A673 (cell line): ENCODE data around the gene ARF4. TPM values are rescaled to one million over a fixed set of nuclear protein-coding genes. Genes with fewer than 3 reads are reported as not detected.

ENCODE experiments used
- BruUV-seq: library from RNA; stranded (reverse); fragments of 400-500 nt; replicated peaks from 2 replicates; lab custom pipeline; 2021; lab: Mats Ljungman, UMichigan
- CTCF ChIA-PET: fragments of 300-600 bp; sonication (Branson Sonifier 250); formaldehyde crosslinking; loops from one replicate; lab custom pipeline; 2022; ENCODE audit warnings: antibody characterized with exemption; lab: Charles Lee
- POLR2A ChIA-PET: fragments of 300-600 bp; sonication (Branson Sonifier 250); formaldehyde crosslinking; loops from one replicate; lab custom pipeline; 2022; ENCODE audit warnings: antibody characterized with exemption; ENCODE audit not compliant: low non-redundant PET; lab: Charles Lee
- DNase-seq: peaks from one replicate; pipeline ENCODE4 v3.0.0-alpha.2; 2015; ENCODE audit warnings: low spot score
- H3K27ac ChIP-seq: fragments of 200-600 bp; sonication (generic); 2 replicates; pipeline ENCODE4 v1.5.1; 2016; ENCODE audit warnings: mixed run types, low read depth, mild to moderate bottlenecking, mixed read lengths, antibody characterized with exemption, low read length; ENCODE audit not compliant: poor library complexity, severe bottlenecking
- H3K27me3 ChIP-seq: fragments of 200-600 bp; sonication (generic); replicated peaks from 2 replicates; pipeline ENCODE4 v1.6.1; 2017; ENCODE audit warnings: mixed run types, low read depth, mild to moderate bottlenecking, mixed read lengths, antibody characterized with exemption, low read length; ENCODE audit not compliant: insufficient read depth, poor library complexity
- H3K36me3 ChIP-seq: fragments of 200-600 bp; sonication (generic); 2 replicates; pipeline ENCODE4 v1.6.1; 2016; ENCODE audit warnings: mixed run types, mild to moderate bottlenecking, mixed read lengths, antibody characterized with exemption, low read length; ENCODE audit not compliant: insufficient read depth, poor library complexity, severe bottlenecking
- H3K4me1 ChIP-seq: fragments of 200-600 bp; sonication (generic); 2 replicates; pipeline ENCODE4 v1.6.1; 2017; ENCODE audit warnings: mixed run types, mild to moderate bottlenecking, mixed read lengths, antibody characterized with exemption, low read length; ENCODE audit not compliant: insufficient read depth, poor library complexity, severe bottlenecking
- H3K4me3 ChIP-seq: fragments of 200-600 bp; sonication (generic); 2 replicates; pipeline ENCODE4 v1.5.1; 2016; ENCODE audit warnings: low read depth, mixed run types, mild to moderate bottlenecking, mixed read lengths, low read length; ENCODE audit not compliant: poor library complexity, severe bottlenecking
- H3K9me3 ChIP-seq: fragments of 200-600 bp; sonication (generic); 2 replicates; pipeline ENCODE4 v1.6.1; 2016; ENCODE audit warnings: mixed run types, low read depth, mild to moderate bottlenecking, mixed read lengths, antibody characterized with exemption, low read length; ENCODE audit not compliant: poor library complexity, severe bottlenecking
- EZH2 ChIP-seq: fragments of 200-600 bp; sonication (generic); IDR thresholded peaks from 2 replicates; pipeline ENCODE4 v1.6.1; 2017; ENCODE audit warnings: borderline replicate concordance, low read depth, mild to moderate bottlenecking, mixed read lengths, antibody characterized with exemption, low read length; ENCODE audit not compliant: poor library complexity, severe bottlenecking
- intact Hi-C: fragments of 100-400 bp; cut with micrococcal nuclease; formaldehyde crosslinking; loops from one replicate; pipeline ENCODE4 v1.10.0; 2022; ENCODE audit not compliant: unreplicated experiment
- total RNA-seq: library from RNA; stranded (reverse); gene quantifications from 2 replicates; pipeline ENCODE4 v1.2.3, GENCODE V29; 2021
- TF ChIP-seq, protein P1 (sequence below): fragments of 300-800, 200-600 bp; sonication (generic); conservative IDR thresholded peaks from 2 replicates; pipeline ENCODE4 v1.5.1; 2017; ENCODE audit warnings: low read depth, mild to moderate bottlenecking, antibody characterized with exemption, low read length, moderate library complexity, mixed read lengths

The ARF4 gene
- total RNA-seq, 1 experiment from 2014 or later = 82.2 TPM

DNA sequence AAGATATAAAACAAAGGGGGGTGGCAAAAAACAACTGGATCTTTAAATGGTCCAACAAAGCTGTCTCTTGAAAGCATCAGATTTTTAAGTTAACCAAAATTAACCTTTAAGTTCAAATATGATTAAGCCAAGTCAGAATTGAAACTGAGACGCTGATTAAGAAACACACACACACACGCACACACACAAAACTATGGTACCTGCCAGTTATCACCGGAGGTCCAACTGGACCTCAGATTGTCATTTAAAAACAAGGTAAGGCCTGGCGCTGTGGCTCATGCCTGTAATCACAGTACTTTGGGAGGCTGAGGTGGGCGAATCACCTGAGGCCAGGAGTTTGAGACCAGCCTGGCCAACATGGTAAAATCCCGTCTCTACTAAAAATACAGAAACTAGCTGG is 10.4 kb downstream of the ARF4 start:
- Histone ChIP-seq H3K4me3 (no peak overlapping the region), H3K4me1 (no peaks in the 10 kb centered on the region), H3K9me3 (no peaks in the 10 kb centered on the region), H3K36me3 (peaks cover 3% of the 10 kb centered on the region), H3K27me3 (no peaks in the 10 kb centered on the region), H3K27ac (no peak overlapping the region)
- DNase-seq = no peak
- ChIA-PET POLR2A (no interaction called here), CTCF (no interaction called here)
- no TSS peak for BruUV-seq
- no peak for TF ChIP-seq EZH2
- TF ChIP-seq, protein P1, sequence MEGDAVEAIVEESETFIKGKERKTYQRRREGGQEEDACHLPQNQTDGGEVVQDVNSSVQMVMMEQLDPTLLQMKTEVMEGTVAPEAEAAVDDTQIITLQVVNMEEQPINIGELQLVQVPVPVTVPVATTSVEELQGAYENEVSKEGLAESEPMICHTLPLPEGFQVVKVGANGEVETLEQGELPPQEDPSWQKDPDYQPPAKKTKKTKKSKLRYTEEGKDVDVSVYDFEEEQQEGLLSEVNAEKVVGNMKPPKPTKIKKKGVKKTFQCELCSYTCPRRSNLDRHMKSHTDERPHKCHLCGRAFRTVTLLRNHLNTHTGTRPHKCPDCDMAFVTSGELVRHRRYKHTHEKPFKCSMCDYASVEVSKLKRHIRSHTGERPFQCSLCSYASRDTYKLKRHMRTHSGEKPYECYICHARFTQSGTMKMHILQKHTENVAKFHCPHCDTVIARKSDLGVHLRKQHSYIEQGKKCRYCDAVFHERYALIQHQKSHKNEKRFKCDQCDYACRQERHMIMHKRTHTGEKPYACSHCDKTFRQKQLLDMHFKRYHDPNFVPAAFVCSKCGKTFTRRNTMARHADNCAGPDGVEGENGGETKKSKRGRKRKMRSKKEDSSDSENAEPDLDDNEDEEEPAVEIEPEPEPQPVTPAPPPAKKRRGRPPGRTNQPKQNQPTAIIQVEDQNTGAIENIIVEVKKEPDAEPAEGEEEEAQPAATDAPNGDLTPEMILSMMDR = no peak
- intact Hi-C loops = no loop called here

DNA sequence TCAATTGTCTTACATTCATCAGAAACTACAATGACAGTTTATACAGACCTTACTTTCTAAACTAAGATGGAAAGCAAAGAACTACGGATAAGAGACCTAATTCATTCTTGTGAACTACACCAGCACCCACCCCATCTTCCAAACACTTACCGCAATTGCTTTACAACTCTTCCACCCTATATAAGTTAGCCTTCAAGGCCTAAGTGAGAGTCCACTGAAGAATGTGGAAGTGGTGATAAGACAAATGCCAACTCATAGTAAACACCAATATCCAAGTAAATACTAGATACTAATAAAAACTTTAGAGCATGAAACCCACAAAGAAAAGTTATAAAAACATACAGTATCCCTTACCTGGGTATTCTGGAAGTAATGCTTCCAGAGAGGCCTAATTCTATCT is 13.6 kb downstream of the ARF4 start:
- no peak for DNase-seq
- Histone ChIP-seq H3K27ac (no peak overlapping the region), H3K36me3 (peaks cover 3% of the 10 kb centered on the region), H3K4me1 (no peaks in the 10 kb centered on the region), H3K27me3 (no peaks in the 10 kb centered on the region), H3K9me3 (no peaks in the 10 kb centered on the region), H3K4me3 (no peak overlapping the region)
- no TSS peak for BruUV-seq
- ChIA-PET POLR2A (no interaction called here), CTCF (no interaction called here)
- intact Hi-C loops = no loop called here
- no peak for TF ChIP-seq EZH2
- TF ChIP-seq, protein P1 = no peak

DNA sequence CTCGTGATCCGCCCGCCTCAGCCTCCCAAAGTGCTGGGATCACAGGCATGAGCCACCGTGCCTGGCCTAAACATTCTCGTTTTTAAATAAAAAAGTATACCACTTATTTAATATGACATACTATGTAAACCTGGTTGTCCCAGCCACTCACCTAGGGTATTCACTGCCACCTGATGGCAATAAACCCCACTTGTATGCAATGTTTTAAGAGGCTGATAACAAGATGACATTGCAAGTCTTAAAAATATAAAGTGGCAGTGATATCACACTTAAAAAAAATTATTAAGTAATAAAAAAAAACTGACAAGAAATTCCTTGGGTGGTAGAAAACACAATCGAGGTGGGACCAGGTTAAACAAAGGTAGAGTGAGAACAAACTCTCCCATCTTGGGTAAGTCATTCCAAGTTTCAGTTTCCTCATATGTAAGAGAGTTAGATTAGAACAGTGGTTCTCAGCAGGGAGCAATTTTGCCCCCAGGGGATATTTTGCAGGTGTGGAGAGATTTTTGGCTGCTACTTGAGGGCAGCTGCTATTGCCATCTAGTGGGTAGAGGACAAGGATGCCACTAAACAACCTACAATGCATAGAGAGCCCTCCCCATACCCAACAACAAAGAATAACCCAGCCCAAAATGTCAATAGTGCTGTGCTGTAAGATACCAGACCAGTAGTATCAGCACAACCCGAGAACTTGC is 14.5 kb downstream of the ARF4 start:
- ChIA-PET POLR2A (no interaction called here), CTCF (no interaction called here)
- intact Hi-C loops = no loop called here
- BruUV-seq = no TSS peak
- DNase-seq = no peak
- no peak overlapping the region for H3K27ac ChIP-seq
- no peak overlapping the region for H3K4me3 ChIP-seq
- TF ChIP-seq EZH2 = no peak
- TF ChIP-seq, protein P1 = no peak
- no peaks in the 10 kb centered on the region for H3K27me3 ChIP-seq
- no peaks in the 10 kb centered on the region for H3K9me3 ChIP-seq
- no peaks in the 10 kb centered on the region for H3K4me1 ChIP-seq
- H3K36me3 ChIP-seq = peaks cover 3% of the 10 kb centered on the region
